ENCODE results near the gene LDLRAD1.
"Not testable (repeated sequence)": the region's sequence is repeated elsewhere in the genome, so short reads cannot be mapped to it uniquely, and the experiment has no call there.

Gene LDLRAD1

DNA sequence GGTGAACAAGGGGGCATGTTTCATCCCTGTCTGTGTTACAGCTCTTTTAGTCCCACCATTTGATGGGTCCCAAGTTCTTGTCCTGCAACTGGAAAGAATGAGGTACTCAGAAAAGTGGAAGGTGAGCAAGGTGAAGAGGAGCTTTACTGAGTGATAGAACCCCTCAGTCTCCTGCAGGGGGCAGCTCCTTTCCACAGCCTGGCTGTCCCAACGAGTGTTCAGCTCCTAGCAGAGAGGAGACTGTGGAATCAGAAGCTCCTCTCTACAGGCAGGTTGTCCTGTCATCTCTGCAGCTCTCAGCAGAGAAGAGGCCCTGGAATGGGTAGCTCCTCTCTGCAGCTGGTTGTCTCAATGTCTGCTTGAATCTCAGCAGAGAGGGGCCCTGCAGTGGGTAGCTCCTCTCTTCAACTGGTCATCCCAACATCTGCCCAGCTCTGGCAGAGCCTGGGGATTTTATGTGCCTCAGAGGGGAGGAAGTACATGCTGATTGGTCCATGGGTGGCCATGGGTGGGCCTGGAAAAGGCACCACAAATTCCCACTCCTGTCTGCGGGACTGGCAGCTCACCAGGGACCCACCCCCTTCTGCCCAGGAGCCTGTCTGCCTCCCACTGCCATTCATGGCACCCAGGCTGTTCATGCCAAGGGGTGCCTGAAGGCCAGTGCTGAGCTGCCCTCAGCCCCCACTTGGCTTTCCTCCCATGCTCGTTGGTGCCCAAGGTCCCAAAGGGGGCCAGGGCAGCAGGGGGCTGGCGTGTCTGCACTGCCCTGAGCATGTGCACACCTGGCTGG, 25.7 kb downstream of the LDLRAD1 start:
- peak in 1 of 2 experiments; percentile 17 for DNase-seq
- TF ChIP-seq GATA1 (IDR thresholded peaks at IDR 0.05; ENCODE audit: low read depth, low read length) (no peak), POLR2A (IDR thresholded peaks at IDR 0.05; ENCODE audit: low read length) (no peak)

DNA sequence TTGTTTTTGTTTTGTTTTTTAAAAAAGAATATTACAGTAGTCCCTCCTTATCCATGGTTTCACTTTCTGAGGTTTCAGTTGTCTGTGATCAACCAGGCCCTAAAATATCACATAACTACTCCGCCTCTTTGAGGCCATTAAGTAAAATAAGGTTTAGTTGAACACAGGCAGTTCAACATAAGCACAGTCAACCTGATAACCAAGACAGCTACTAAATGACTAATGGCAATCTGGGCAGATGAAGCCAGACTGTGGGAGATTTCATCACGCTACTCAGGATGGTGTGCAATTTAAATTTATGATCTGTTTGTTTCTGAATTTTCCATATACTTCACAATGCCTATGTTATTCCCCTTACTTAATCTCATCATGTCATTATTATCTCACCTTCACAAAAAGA, 30.1 kb downstream of the LDLRAD1 start:
- no peak for DNase-seq
- no peak for TF ChIP-seq POLR2A (IDR thresholded peaks at IDR 0.05; ENCODE audit: low read length)
- no peak for TF ChIP-seq GATA1 (IDR thresholded peaks at IDR 0.05; ENCODE audit: low read depth, low read length)

DNA sequence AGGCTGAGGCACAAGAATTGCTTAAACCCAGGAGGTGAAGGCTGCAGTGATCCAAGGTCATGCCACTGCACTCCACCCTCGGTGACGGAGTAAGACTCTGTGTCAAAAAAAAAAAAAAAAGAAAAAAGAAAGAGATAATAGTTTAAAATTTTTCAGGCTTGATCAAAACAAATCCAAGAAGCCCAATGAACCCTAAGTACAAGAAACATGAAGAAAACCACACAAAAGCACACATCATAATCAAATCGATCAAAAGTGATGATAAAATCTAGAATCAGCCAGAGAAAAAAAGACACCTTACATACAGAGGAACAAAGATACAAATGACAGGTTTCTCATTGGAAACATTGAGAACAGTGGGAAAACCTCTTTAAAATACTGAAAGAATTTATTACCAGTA, 31.5 kb downstream of the LDLRAD1 start:
- no peak for DNase-seq
- TF ChIP-seq POLR2A (IDR thresholded peaks at IDR 0.05; ENCODE audit: low read length) = no peak
- no peak for TF ChIP-seq GATA1 (IDR thresholded peaks at IDR 0.05; ENCODE audit: low read depth, low read length)

DNA sequence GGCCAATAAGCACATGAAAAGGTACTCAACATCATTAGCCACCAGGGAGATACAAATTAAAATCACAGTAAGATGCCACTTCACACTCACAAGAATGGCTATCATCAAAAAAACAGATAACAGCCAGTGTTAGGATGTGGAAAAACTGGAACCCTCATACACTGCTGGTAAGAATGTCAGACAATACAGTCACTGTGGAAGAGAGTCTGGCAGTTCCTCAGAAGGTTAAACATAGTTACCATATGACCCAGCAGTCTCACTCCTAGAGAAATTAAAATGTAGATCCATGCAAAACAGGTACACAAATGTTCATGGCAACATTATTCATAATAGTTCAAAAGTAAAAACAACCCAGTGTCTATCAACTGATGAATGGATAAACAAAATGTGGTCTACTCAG, 33.3 kb downstream of the LDLRAD1 start:
- no peak for TF ChIP-seq POLR2A (IDR thresholded peaks at IDR 0.05; ENCODE audit: low read length)
- TF ChIP-seq GATA1 (IDR thresholded peaks at IDR 0.05; ENCODE audit: low read depth, low read length) = no peak
- no peak for DNase-seq

DNA sequence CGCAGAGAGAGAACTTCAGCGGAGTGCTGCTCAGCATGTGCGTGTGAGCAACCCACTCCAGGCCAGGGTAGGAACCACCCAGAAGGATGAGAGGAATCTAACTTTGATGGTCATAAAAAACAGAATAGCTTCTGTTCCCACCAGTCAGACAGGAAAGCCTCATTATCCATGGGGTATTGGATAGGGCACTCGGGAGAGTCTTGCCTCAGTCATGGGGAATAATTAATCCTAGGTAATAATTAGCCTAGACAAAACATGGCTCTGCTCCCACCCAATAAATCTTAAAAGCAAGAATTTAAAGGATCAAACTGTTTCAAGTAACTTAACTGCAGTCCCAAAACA, 35.3 kb downstream of the LDLRAD1 start:
- DNase-seq = no peak
- TF ChIP-seq GATA1 (IDR thresholded peaks at IDR 0.05; ENCODE audit: low read depth, low read length) = no peak
- no peak for TF ChIP-seq POLR2A (IDR thresholded peaks at IDR 0.05; ENCODE audit: low read length)

DNA sequence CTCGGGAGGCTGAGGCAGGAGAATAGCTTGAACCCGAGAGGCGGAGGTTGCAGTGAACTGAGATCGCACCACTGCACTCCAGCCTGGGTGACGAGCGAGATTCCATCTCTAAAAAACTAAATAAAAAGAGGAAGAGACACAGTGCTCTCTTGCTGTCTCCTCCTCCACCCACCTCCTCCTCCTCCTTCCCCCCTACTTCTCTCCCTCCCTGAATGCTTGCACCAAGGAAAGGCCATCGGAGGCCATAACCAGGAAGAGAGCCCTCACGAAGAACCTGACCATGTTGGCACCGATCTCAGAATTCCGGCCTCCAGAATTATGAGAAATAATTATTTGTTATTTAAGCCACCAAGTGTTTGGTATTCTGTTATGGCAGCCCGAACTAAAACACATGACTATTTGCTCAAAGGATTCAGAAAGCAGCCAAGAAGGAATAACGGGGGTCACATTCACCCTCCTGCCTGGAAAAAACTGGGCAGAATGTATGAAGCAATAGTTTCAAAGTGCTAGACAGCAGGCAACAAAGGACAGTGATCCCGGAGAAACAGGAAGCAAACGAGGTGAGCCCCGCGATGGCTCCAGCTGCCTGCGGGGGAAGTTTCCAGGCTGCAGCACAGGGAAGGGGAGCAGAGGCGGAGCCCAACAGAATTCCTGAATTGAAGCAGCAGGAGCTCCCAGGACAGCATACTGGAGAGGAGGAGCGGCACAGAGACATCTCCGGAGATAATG, 35.8 kb downstream of the LDLRAD1 start:
- no peak for DNase-seq
- no peak for TF ChIP-seq POLR2A (IDR thresholded peaks at IDR 0.05; ENCODE audit: low read length)
- no peak for TF ChIP-seq GATA1 (IDR thresholded peaks at IDR 0.05; ENCODE audit: low read depth, low read length)

DNA sequence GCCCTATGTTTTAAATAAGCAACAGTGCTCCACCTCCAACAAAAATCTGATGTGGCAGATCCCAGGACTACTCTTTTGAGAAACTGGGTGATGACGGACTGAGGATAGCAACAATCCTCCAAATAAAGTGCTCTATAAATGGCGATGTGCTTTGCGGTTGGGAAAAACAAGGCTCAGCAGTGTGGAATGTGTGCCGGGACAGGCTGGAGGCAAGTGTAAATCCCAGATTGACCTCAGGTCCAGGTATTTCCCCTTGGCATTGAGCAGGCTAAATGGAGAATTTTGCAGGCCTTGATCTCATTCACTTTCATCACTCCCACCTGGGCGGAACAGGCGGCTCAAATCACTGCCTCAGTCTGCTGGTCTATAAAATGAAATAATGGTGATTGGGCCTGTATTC, 36.8 kb downstream of the LDLRAD1 start:
- TF ChIP-seq GATA1 (IDR thresholded peaks at IDR 0.05; ENCODE audit: low read depth, low read length) (no peak), POLR2A (IDR thresholded peaks at IDR 0.05; ENCODE audit: low read length) (no peak)
- DNase-seq = no peak

DNA sequence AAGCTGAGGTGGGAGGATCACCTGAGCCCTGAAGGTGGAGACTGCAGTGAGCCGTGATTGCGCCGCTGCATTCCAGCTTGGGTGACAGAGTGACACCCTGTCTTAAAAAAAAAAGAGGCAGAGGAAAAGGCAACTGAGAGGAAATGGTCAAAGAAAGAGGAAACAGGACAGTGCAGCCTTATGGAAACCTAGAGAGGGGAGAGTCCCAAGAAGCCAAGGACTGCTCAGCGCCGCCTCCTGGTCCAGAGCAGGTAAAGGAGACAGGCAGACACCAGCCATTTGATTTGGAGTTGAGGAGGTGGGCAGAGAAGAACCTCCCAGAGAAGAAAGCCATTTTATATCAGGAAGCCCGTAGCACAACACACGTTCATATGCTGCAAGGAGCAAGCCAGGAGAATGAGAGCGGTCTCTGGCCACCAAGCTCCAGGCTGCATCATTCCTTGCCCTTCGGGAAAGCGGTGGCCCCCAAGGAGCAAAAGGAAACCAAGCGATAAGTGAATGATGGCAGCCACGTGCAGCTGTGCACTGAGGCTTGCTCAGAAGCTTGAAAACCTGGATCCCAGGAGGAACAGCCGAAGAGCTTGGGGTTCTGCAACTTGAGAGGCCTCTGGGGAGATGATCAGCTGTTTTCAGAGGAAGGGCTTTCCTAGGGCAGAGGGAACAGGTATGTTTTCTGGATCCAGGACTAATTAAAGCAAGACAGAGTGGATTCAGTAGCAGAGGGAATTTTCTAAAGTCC, 38.1 kb downstream of the LDLRAD1 start:
- DNase-seq = no peak
- TF ChIP-seq POLR2A (IDR thresholded peaks at IDR 0.05; ENCODE audit: low read length) (no peak), GATA1 (IDR thresholded peaks at IDR 0.05; ENCODE audit: low read depth, low read length) (no peak)

DNA sequence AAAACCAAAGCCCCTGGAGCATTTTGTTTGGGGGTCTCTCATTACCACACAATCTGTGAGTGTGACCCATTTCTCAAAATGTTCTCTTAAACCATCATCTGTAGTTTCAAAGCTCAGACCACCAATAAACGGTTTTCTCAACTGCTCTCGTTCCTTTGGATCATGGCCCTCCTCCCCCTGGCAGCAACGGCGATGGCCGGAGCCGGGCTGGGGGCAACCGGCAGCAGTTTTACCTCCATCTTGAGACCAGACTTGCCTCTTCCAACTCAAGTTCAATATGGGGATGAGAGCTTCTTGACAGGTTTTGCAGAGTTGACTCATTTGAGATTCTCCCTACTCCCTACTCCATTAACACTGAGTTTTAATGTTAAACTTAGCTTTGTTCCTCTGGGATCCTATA, 42.1 kb downstream of the LDLRAD1 start:
- no peak for TF ChIP-seq GATA1 (IDR thresholded peaks at IDR 0.05; ENCODE audit: low read depth, low read length)
- TF ChIP-seq POLR2A (IDR thresholded peaks at IDR 0.05; ENCODE audit: low read length) = no peak
- no peak for DNase-seq

DNA sequence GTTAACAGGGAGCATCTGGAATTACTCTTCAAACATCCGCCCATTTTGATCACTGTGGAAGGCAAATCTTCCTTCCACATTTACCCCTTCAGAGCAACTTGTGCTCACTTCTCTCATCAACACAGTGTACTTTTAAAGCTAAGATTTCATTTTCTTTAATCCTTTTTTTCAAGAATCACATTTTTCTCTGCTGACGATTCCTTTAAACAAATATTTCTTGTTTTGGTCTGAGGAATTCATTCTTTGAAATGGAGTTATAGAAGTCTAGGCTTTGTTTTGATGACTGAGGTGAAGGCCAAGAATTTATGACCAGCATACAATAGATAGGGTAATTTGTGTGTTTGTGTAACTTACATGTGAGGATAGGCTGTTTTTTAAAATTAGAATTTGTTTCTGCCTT, 46.3 kb downstream of the LDLRAD1 start:
- DNase-seq = no peak
- TF ChIP-seq GATA1 (IDR thresholded peaks at IDR 0.05; ENCODE audit: low read depth, low read length) (no peak), POLR2A (IDR thresholded peaks at IDR 0.05; ENCODE audit: low read length) (no peak)

DNA sequence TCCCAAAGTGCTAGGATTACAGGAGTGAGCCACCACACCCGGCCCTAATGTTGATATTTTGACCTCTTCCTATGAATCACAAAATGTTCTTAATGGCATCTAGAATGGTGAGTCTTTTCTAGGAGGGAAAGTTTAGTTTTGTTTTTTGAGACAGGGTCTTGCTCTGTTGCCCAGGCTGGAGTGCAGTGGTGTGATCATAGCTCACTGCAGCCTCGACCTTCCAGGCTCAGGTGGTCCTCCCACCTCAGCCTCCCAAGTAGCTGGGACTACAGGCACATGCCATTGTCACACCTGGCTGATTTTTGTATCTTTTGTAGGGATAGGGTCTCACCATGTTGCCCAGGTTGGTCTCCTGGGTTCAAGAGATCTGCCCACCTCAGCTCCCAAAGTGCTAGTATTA, 48.7 kb downstream of the LDLRAD1 start:
- not testable (repeated sequence) for DNase-seq

DNA sequence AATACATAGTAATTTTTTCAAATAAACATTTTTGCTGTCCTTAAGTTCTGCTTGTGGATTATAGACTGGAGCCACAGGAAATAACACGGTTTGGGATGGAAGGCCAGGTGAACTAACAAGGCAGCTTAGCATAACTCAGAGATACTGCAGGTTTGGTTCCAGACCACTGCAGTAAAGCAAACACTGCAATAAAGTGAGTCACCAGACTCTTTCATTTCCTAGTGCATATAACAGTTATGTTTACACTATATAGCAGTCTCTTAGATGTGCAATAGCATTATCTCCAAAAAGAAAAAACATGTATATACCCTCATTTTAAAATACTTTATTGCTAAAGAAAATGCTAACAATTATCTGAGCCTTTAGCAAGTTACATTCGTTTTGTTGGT, 49.9 kb downstream of the LDLRAD1 start:
- no peak for DNase-seq
- TF ChIP-seq GATA1 (IDR thresholded peaks at IDR 0.05; ENCODE audit: low read depth, low read length) (no peak), POLR2A (IDR thresholded peaks at IDR 0.05; ENCODE audit: low read length) (no peak)

DNA sequence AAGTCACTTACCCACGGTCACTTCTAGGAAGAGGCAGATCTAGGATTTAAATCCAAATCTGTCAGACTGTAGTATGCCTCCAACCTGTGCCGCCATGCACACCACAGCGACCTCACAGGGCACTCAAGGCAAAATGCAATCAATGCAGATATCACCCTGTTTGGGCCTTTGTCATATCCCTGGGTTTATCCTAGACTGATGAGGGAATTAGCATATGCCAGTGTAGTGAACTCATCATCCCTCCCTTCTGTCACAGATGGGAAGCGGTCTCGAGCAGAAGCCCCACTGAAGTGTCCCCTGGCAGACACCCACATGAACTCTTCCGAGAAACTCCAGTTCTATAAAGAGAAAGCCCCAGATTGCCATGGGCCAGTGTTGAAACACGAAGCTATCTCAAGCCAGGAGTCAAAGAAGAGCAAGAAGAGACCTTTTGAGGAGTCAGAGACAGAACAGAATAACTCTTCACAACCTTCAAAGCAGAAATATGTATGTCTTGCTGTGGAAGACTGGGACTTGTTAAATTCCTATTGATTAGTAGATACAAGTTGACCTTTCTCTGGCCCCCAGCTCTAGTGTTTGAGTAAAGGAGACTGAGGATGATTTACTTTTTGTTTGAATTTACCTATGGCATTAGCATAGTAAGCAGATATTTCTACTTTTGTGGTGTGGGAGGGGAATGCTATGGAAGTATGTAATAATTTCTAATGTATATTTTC, 50.4 kb downstream of the LDLRAD1 start:
- DNase-seq = no peak
- TF ChIP-seq GATA1 (IDR thresholded peaks at IDR 0.05; ENCODE audit: low read depth, low read length) (no peak), POLR2A (IDR thresholded peaks at IDR 0.05; ENCODE audit: low read length) (no peak)

DNA sequence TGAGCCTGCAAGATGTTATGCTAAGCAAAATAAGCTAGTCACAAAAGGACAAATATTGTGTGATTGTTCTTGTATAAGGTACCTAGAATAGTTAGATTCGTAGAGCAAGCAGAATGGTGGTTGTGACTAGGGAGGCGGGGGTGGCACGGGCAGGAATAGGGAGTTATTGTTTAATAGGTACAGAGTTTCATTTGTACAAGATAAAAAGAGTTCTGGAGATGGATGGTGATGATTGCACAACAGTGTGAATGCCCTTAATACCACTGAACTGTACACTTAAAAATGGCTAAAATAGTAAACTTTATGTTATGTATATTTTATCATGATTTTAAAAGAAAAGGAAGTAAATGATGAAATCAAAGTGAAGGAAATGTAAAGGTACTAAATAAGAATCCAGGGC, 51.2 kb downstream of the LDLRAD1 start:
- DNase-seq = no peak
- TF ChIP-seq POLR2A (IDR thresholded peaks at IDR 0.05; ENCODE audit: low read length) = no peak

All from erythroblast (primary cell).